Activated T-helper 1 cell treated with anti-CD3 and anti-CD28 coated beads, Interleukin-12 subunit alpha, Interleukin-12 subunit beta, Interleukin-2, Interleukin-4 antibody, amounts not matched to agents 30 ng/mL and 10 ng/mL and 1 ng/mL, durations not matched to agents 14 hours and 24 hours and 36 hours (primary cell): ENCODE results near the gene STK39. TPM values are rescaled to one million over a fixed set of nuclear protein-coding genes. Genes with fewer than 3 reads are reported as not detected.

Source experiments
- DNase-seq: peaks from one replicate; pipeline ENCODE4 v3.0.0; 2021; ENCODE audit warnings: low spot score
- H3K27ac Mint-ChIP-seq: one replicate; pipeline ENCODE4 v1.8.0; 2021; ENCODE audit warnings: mild to moderate bottlenecking, mixed read lengths
- H3K27me3 Mint-ChIP-seq: one replicate; pipeline ENCODE4 v1.8.0; 2022; ENCODE audit warnings: mild to moderate bottlenecking, moderate library complexity, mixed read lengths; ENCODE audit not compliant: insufficient read depth
- H3K36me3 Mint-ChIP-seq: one replicate; pipeline ENCODE4 v1.8.0; 2021; ENCODE audit warnings: low read depth, mixed read lengths
- H3K4me1 Mint-ChIP-seq: one replicate; pipeline ENCODE4 v1.8.0; 2021; ENCODE audit warnings: low read depth, mixed read lengths
- H3K4me3 Mint-ChIP-seq: one replicate; pipeline ENCODE4 v1.8.0; 2021; ENCODE audit warnings: mild to moderate bottlenecking, moderate library complexity, mixed read lengths
- H3K9me3 Mint-ChIP-seq: one replicate; pipeline ENCODE4 v1.8.0; 2021; ENCODE audit warnings: mixed read lengths
- intact Hi-C: fragments of 100-400 bp; cut with micrococcal nuclease; formaldehyde crosslinking; loops from one replicate; pipeline ENCODE4 v1.15.1; 2024
- total RNA-seq: library from RNA; stranded (reverse); gene quantifications from 2 replicates; pipeline ENCODE4 v1.2.3, GENCODE V29; 2022

Gene STK39
- total RNA-seq, 1 donor from 2014 or later = 32.6 TPM

GRCh38 chr2:168212866-168213265 lies 34.5 kb downstream of the STK39 start:
- no peaks in the 10 kb centered on the region for H3K27me3 Mint-ChIP-seq
- intact Hi-C loops = loop anchor here (1.0 to 2.0 kb wide), 2 partner anchors 11 to 220 kb away; no protein-coding TSS in a partner anchor
- H3K4me3 Mint-ChIP-seq = no peak overlapping the region
- peak overlapping the region; percentile 38 for H3K27ac Mint-ChIP-seq
- H3K4me1 Mint-ChIP-seq = peaks cover 45% of the 10 kb centered on the region
- DNase-seq = no peak
- no peaks in the 10 kb centered on the region for H3K9me3 Mint-ChIP-seq
- H3K36me3 Mint-ChIP-seq = peaks cover 7% of the 10 kb centered on the region

DNA sequence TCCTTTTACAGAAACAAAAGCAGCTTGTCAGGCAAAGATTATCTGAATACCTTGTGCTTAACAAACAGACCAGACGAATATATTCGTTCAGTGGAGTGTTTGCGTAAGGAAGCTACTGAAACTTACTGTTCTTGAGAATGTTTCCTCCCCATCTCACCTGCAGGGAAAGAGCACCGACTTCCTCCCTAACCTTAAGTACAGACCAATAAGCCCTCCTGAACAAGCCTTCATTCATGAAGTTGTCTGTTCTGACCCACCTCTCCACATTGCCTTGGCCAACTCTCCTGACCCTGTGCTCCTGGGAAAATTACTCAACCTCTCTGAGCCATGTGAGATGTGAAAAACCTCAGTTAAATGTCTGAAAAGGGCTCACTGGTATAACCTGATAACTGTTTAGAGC lies 35.2 kb downstream of the STK39 start:
- peak overlapping the region; percentile 0 for H3K4me3 Mint-ChIP-seq
- DNase-seq = no peak
- peak overlapping the region; percentile 85 for H3K27ac Mint-ChIP-seq
- H3K27me3 Mint-ChIP-seq = no peaks in the 10 kb centered on the region
- H3K36me3 Mint-ChIP-seq = peaks cover 6% of the 10 kb centered on the region
- no peaks in the 10 kb centered on the region for H3K9me3 Mint-ChIP-seq
- peaks cover 52% of the 10 kb centered on the region for H3K4me1 Mint-ChIP-seq
- intact Hi-C loops = loop anchor here (1.0 to 2.0 kb wide), 2 partner anchors 12 to 221 kb away; no protein-coding TSS in a partner anchor

DNA sequence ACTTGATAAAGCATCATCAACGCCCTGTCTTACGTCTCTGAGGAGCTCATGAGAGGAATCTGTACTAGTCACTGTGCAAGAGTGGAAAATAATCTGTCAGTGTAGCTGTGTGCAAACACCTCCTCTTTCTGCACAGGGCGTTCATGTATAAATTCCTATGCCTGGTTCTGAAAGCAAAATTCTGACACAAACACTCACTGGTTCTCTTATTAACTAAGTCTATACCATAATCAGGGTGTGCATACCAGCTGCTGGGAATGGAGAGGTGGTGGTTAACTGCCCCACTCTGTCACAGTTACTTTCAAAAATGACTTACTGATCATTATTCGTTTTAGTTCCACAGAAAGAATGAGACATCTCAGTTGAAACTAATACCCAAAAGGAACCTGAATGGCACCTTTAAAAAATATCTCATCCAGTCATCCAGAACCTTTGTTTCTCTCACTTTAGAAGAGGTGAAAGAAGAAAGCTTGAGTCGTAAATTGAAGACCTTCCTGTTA lies 35.7 kb downstream of the STK39 start:
- H3K27ac Mint-ChIP-seq = peak overlapping the region; percentile 85
- peak overlapping the region; percentile 0 for H3K4me3 Mint-ChIP-seq
- H3K4me1 Mint-ChIP-seq = peaks cover 53% of the 10 kb centered on the region
- H3K27me3 Mint-ChIP-seq = no peaks in the 10 kb centered on the region
- no peak for DNase-seq
- peaks cover 7% of the 10 kb centered on the region for H3K36me3 Mint-ChIP-seq
- intact Hi-C loops = loop anchor here (1.0 to 2.0 kb wide), 9 partner anchors 13 to 284 kb away; partner anchors contain the start of gene CERS6
- no peaks in the 10 kb centered on the region for H3K9me3 Mint-ChIP-seq

GRCh38 chr2:168210895-168211570 lies 36.4 kb downstream of the STK39 start:
- DNase-seq = no peak
- Mint-ChIP-seq H3K27me3 (no peaks in the 10 kb centered on the region), H3K27ac (peak overlapping the region; percentile 85), H3K36me3 (peaks cover 9% of the 10 kb centered on the region), H3K4me3 (peak overlapping the region; percentile 28), H3K4me1 (peaks cover 53% of the 10 kb centered on the region), H3K9me3 (no peaks in the 10 kb centered on the region)
- intact Hi-C loops = loop anchor here (1.0 kb wide), 7 partner anchors 17 to 284 kb away; partner anchors contain the start of gene CERS6

GRCh38 chr2:168210216-168210894 lies 37.0 kb downstream of the STK39 start:
- Mint-ChIP-seq H3K9me3 (no peaks in the 10 kb centered on the region), H3K36me3 (peaks cover 9% of the 10 kb centered on the region), H3K4me3 (peak overlapping the region; percentile 28), H3K27ac (peak overlapping the region; percentile 30), H3K27me3 (no peaks in the 10 kb centered on the region), H3K4me1 (peaks cover 53% of the 10 kb centered on the region)
- intact Hi-C loops = no loop called here
- no peak for DNase-seq

GRCh38 chr2:168208652-168209051 lies 38.7 kb downstream of the STK39 start:
- no peaks in the 10 kb centered on the region for H3K27me3 Mint-ChIP-seq
- no peak overlapping the region for H3K4me3 Mint-ChIP-seq
- no peaks in the 10 kb centered on the region for H3K9me3 Mint-ChIP-seq
- DNase-seq = no peak
- H3K4me1 Mint-ChIP-seq = peaks cover 53% of the 10 kb centered on the region
- H3K27ac Mint-ChIP-seq = no peak overlapping the region
- peaks cover 13% of the 10 kb centered on the region for H3K36me3 Mint-ChIP-seq
- intact Hi-C loops = no loop called here

- Mint-ChIP-seq H3K36me3 (peaks cover 15% of the 10 kb centered on the region), H3K9me3 (no peaks in the 10 kb centered on the region), H3K4me3 (no peak overlapping the region), H3K27me3 (no peaks in the 10 kb centered on the region), H3K4me1 (peaks cover 52% of the 10 kb centered on the region), H3K27ac (no peak overlapping the region)
- no peak for DNase-seq
- intact Hi-C loops = loop anchor here (1.0 kb wide), 1 partner anchor 13 kb away; no protein-coding TSS in a partner anchor
These were observed 39.5 kb downstream of the STK39 start for GRCh38 chr2:168207851-168208250.

GRCh38 chr2:168203762-168204693 lies 43.4 kb downstream of the STK39 start:
- DNase-seq = no peak
- Mint-ChIP-seq H3K9me3 (no peaks in the 10 kb centered on the region), H3K4me1 (peaks cover 29% of the 10 kb centered on the region), H3K36me3 (peaks cover 15% of the 10 kb centered on the region), H3K27me3 (no peaks in the 10 kb centered on the region), H3K27ac (no peak overlapping the region), H3K4me3 (no peak overlapping the region)
- intact Hi-C loops = no loop called here

- intact Hi-C loops = no loop called here
- Mint-ChIP-seq H3K36me3 (peaks cover 12% of the 10 kb centered on the region), H3K9me3 (no peaks in the 10 kb centered on the region), H3K27me3 (no peaks in the 10 kb centered on the region), H3K4me1 (peaks cover 20% of the 10 kb centered on the region), H3K4me3 (no peak overlapping the region), H3K27ac (no peak overlapping the region)
- no peak for DNase-seq
These were observed 45.7 kb downstream of the STK39 start for GRCh38 chr2:168201584-168202116.

- Mint-ChIP-seq H3K4me1 (peaks cover 23% of the 10 kb centered on the region), H3K27me3 (no peaks in the 10 kb centered on the region), H3K27ac (no peak overlapping the region), H3K9me3 (no peaks in the 10 kb centered on the region), H3K4me3 (no peak overlapping the region), H3K36me3 (peaks cover 12% of the 10 kb centered on the region)
- intact Hi-C loops = no loop called here
- no peak for DNase-seq
These were observed 46.3 kb downstream of the STK39 start for GRCh38 chr2:168200930-168201583.

DNA sequence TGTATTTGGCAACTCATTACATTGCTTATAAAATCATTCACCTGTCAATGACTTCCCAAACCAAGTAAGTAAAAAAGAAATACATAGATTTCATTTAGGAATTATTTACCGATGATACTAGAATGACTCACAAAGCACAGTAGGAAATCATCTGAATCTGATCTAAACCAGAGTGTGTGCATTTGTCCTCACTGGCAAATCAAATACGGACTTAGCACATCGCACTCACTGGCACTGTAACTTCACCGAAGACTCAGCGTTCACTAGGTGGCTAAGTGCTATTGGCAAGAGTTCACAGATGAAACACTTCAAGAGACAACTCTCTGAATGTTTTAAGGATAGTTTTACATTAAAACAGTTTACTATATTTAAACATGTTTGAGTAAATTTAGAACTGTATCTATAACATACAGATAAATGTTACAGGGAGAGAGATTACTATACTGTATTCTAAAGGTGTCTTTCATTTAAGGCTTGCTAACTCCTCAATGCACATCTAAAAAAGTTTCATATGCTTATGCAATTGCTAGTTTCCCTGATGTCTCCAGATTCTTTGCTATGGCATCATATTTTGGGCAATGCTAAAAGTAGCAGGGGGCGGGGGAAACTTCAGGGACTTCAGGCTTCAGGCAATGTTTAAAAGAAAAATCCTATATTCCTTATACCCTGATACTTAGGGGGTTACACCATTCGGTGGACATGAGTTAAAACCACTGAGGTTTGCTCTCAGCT lies 48.8 kb downstream of the STK39 start:
- Mint-ChIP-seq H3K4me1 (peaks cover 42% of the 10 kb centered on the region), H3K36me3 (peaks cover 8% of the 10 kb centered on the region), H3K27me3 (no peaks in the 10 kb centered on the region), H3K4me3 (no peak overlapping the region), H3K27ac (no peak overlapping the region), H3K9me3 (no peaks in the 10 kb centered on the region)
- intact Hi-C loops = loop anchor here (5.0 to 10.0 kb wide), 3 partner anchors 334 to 696 kb away; partner anchors contain the start of gene SPC25
- DNase-seq = no peak
